H1 (cell line): Measurements from ENCODE around the gene ECI1. TPM values are rescaled to one million over a fixed set of nuclear protein-coding genes. Genes with fewer than 3 reads are reported as not detected.

Source experiments
- CTCF ChIA-PET: fragments of 300-600 bp; sonication (Branson Sonifier 250); formaldehyde crosslinking; loops from one replicate; lab custom pipeline; 2021; ENCODE audit not compliant: partially characterized antibody; lab: Charles Lee
- POLR2A ChIA-PET: fragments of 300-600 bp; sonication (Branson Sonifier 250); formaldehyde crosslinking; loops from one replicate; lab custom pipeline; 2021; ENCODE audit warnings: inconsistent platforms; ENCODE audit not compliant: partially characterized antibody; lab: Charles Lee
- DNase-seq, 2 experiments: peaks; one replicate each; pipeline versions ENCODE4 v3.0.0 to v3.0.0-alpha.2; 2010 to 2022; ENCODE audit warnings: low spot score in 2 of 2, low read depth in 1 of 2, mixed read lengths in 1 of 2
- FAIRE-seq: peaks from 2 replicates; lab custom pipeline; 2011; peaks lifted over from hg19 to GRCh38; lab: Jason Lieb, UNC
- H2AFZ ChIP-seq: 2 replicates; pipeline ENCODE4 v1.8.1; 2012; ENCODE audit warnings: low read length, inconsistent platforms
- H2AK5ac ChIP-seq: 2 replicates; pipeline ENCODE4 v1.6.1; 2013; ENCODE audit warnings: low read depth, low read length
- H2BK120ac ChIP-seq: replicated peaks from 2 replicates; pipeline ENCODE3; 2013; ENCODE audit warnings: low read depth, low read length, inconsistent platforms
- H2BK12ac ChIP-seq: 2 replicates; pipeline ENCODE4 v1.6.1; 2013; ENCODE audit warnings: low read depth, low read length
- H2BK15ac ChIP-seq: 2 replicates; pipeline ENCODE4 v1.6.1; 2013; ENCODE audit warnings: low read length
- H2BK20ac ChIP-seq: 2 replicates; pipeline ENCODE4 v1.6.1; 2013; ENCODE audit warnings: low read length
- H2BK5ac ChIP-seq: 2 replicates; pipeline ENCODE4 v1.6.1; 2013; ENCODE audit warnings: low read depth, low read length
- H3K14ac ChIP-seq: 2 replicates; pipeline ENCODE4 v1.6.1; 2013; ENCODE audit warnings: inconsistent platforms; ENCODE audit not compliant: insufficient read length
- H3K18ac ChIP-seq: 2 replicates; pipeline ENCODE4 v1.6.1; 2013; ENCODE audit warnings: low read length; ENCODE audit errors: extremely low read depth
- H3K23ac ChIP-seq: 2 replicates; pipeline ENCODE4 v1.6.1; 2013; ENCODE audit warnings: inconsistent platforms; ENCODE audit not compliant: insufficient read length
- H3K23me2 ChIP-seq: 2 replicates; pipeline ENCODE4 v1.6.1; 2013; ENCODE audit warnings: low read depth, low read length
- H3K27ac ChIP-seq: 2 replicates; pipeline ENCODE4 v1.6.1; 2011; ENCODE audit warnings: low read depth, low read length, inconsistent platforms
- H3K27me3 ChIP-seq, 4 experiments: replicated peaks in 1 of 4; 1 replicate in 1 of 4; 2 replicates in 3 of 4; pipeline versions ENCODE4 v1.6.1 to v1.8.1; 2011 to 2013; ENCODE audit warnings: low read length in 3 of 4, mild to moderate bottlenecking in 3 of 4, inconsistent platforms in 2 of 4, mixed read lengths in 2 of 4, moderate library complexity in 1 of 4; ENCODE audit not compliant: control insufficient read depth in 3 of 4, insufficient read depth in 3 of 4; ENCODE audit errors: extremely low read depth in 1 of 4
- H3K36me3 ChIP-seq, 4 experiments: 2 replicates each; pipeline versions ENCODE4 v1.6.1 to v1.8.1; 2011 to 2013; ENCODE audit warnings: mild to moderate bottlenecking in 4 of 4, low read length in 3 of 4, moderate library complexity in 2 of 4, control low read depth in 1 of 4, inconsistent platforms in 1 of 4; ENCODE audit not compliant: insufficient read depth in 4 of 4, control insufficient read depth in 2 of 4
- H3K4ac ChIP-seq: replicated peaks from 2 replicates; pipeline ENCODE3; 2013; ENCODE audit warnings: low read length, low read depth, mixed read lengths, inconsistent platforms; ENCODE audit not compliant: insufficient read length
- H3K4me1 ChIP-seq, 4 experiments: replicated peaks in 1 of 4; 1 replicate in 1 of 4; 2 replicates in 3 of 4; pipeline versions ENCODE4 v1.6.1 to v1.8.1; 2011 to 2013; ENCODE audit warnings: low read length in 3 of 4, inconsistent platforms in 2 of 4, mixed read lengths in 1 of 4; ENCODE audit not compliant: insufficient read depth in 4 of 4, control insufficient read depth in 3 of 4
- H3K4me2 ChIP-seq, 2 experiments: 2 replicates each; pipeline versions ENCODE4 v1.6.1 to v1.8.1; 2011 to 2013; ENCODE audit warnings: low read depth in 2 of 2, low read length in 2 of 2, control low read depth in 1 of 2, inconsistent platforms in 1 of 2, mild to moderate bottlenecking in 1 of 2; ENCODE audit not compliant: insufficient read depth in 1 of 2
- H3K4me3 ChIP-seq, 4 experiments: fragments of 200-600, 300-600 bp in 1 of 4; sonication (generic), shearing (Covaris generic), sonication (Bioruptor Twin) in 1 of 4; 2 replicates each; pipeline versions ENCODE4 v1.5.1 to v1.8.1; 2011 to 2016; ENCODE audit warnings: low read length in 4 of 4, low read depth in 3 of 4, control low read depth in 2 of 4, inconsistent platforms in 2 of 4, mild to moderate bottlenecking in 2 of 4, mixed read lengths in 1 of 4, moderate library complexity in 1 of 4; ENCODE audit not compliant: insufficient read depth in 2 of 4; ENCODE audit errors: extremely low read depth in 1 of 4
- H3K56ac ChIP-seq: replicated peaks from 2 replicates; pipeline ENCODE3; 2013; ENCODE audit warnings: low read depth, mild to moderate bottlenecking, mixed read lengths, low read length, inconsistent platforms; ENCODE audit not compliant: insufficient read length
- H3K79me1 ChIP-seq: 2 replicates; pipeline ENCODE4 v1.6.1; 2013; ENCODE audit warnings: low read depth, low read length, control low read depth
- H3K79me2 ChIP-seq, 2 experiments: 2 replicates each; pipeline versions ENCODE4 v1.6.1 to v1.8.1; 2012 to 2013; ENCODE audit warnings: low read length in 2 of 2, mild to moderate bottlenecking in 2 of 2, inconsistent platforms in 1 of 2; ENCODE audit not compliant: insufficient read depth in 2 of 2, control insufficient read depth in 1 of 2
- H3K9ac ChIP-seq, 4 experiments: replicated peaks in 1 of 4; 1 replicate in 1 of 4; 2 replicates in 3 of 4; pipeline versions ENCODE4 v1.6.1 to v1.8.1; 2011 to 2013; ENCODE audit warnings: low read depth in 3 of 4, low read length in 3 of 4, control low read depth in 2 of 4, mild to moderate bottlenecking in 2 of 4, moderate library complexity in 2 of 4, inconsistent platforms in 1 of 4; ENCODE audit errors: extremely low read depth in 1 of 4
- H3K9me3 ChIP-seq, 2 experiments: 2 replicates each; pipeline versions ENCODE4 v1.6.1 to v1.8.1; 2012 to 2013; ENCODE audit warnings: mild to moderate bottlenecking in 2 of 2, moderate library complexity in 2 of 2, control low read depth in 1 of 2, inconsistent platforms in 1 of 2, low read depth in 1 of 2, low read length in 1 of 2, mixed read lengths in 1 of 2; ENCODE audit not compliant: insufficient read depth in 2 of 2
- H4K20me1 ChIP-seq, 2 experiments: replicated peaks in 1 of 2; 2 replicates each; pipeline versions ENCODE3 to v1.8.1; 2011 to 2013; ENCODE audit warnings: inconsistent platforms in 2 of 2, low read length in 2 of 2, mild to moderate bottlenecking in 1 of 2; ENCODE audit not compliant: insufficient read depth in 2 of 2, control insufficient read depth in 1 of 2
- H4K5ac ChIP-seq: 2 replicates; pipeline ENCODE4 v1.6.1; 2013; ENCODE audit warnings: low read length, low read depth, mixed read lengths, inconsistent platforms; ENCODE audit not compliant: insufficient read length
- H4K8ac ChIP-seq: 2 replicates; pipeline ENCODE4 v1.8.0; 2013; ENCODE audit warnings: mild to moderate bottlenecking, moderate library complexity, low read length, inconsistent platforms; ENCODE audit not compliant: insufficient read depth; ENCODE audit errors: extremely low read depth
- H4K91ac ChIP-seq: replicated peaks from 2 replicates; pipeline ENCODE3; 2013; ENCODE audit warnings: low read length, mixed read lengths, inconsistent platforms; ENCODE audit not compliant: insufficient read length
- KDM1A ChIP-seq: fragments of 200-600, 300-600 bp; sonication (generic); IDR thresholded peaks from 2 replicates; pipeline ENCODE4 v1.7.1; 2016; ENCODE audit warnings: mild to moderate bottlenecking, low read length, borderline replicate concordance
- KDM5A ChIP-seq: fragments of 200-600 bp; IDR thresholded peaks from 2 replicates; pipeline ENCODE4 v1.7.1; 2012; ENCODE audit warnings: mild to moderate bottlenecking, low read length, inconsistent platforms, mixed read lengths
- RFX5 ChIP-seq: IDR thresholded peaks from 2 replicates; pipeline ENCODE4 v1.6.1; 2011; ENCODE audit warnings: low read depth, low read length, improper control_type of control experiment, borderline replicate concordance
- RXRA ChIP-seq: IDR thresholded peaks from 2 replicates; pipeline ENCODE4 v1.6.1; 2011; ENCODE audit warnings: low read depth, mild to moderate bottlenecking, low read length, moderate library complexity; ENCODE audit not compliant: insufficient read depth
- WGBS, 2 experiments: shearing (Covaris generic) in 1 of 2; methylation state at CpG; one replicate each; pipeline versions ENCODE4 v1.1.6 to v1.1.7; 2013 to 2015; ENCODE audit warnings: low lambda C conversion rate in 2 of 2, mixed read lengths in 2 of 2, inconsistent platforms in 1 of 2, low coverage in 1 of 2, missing lambda C conversion rate in 1 of 2; ENCODE audit not compliant: insufficient replicate concordance in 2 of 2, insufficient coverage in 1 of 2, insufficient read length in 1 of 2; ENCODE audit errors: extremely low coverage in 1 of 2, missing lambda C conversion rate in 1 of 2; 5-methylcytosine and 5-hydroxymethylcytosine counted together
- polyA plus RNA-seq, 7 experiments: library from polyadenylated mRNA; depleted of rRNA in 3 of 7; stranded (reverse) in 5 of 7; unstranded in 2 of 7; fragments of >200 nt in 5 of 7; fragments of 200-250 nt in 2 of 7; gene quantifications; 1 replicate in 5 of 7; 2 replicates in 1 of 7; 4 replicates in 1 of 7; pipeline versions ENCODE4 v1.2.1 to v1.2.3, GENCODE V29; 2011 to 2013; ENCODE audit warnings: missing spikeins in 2 of 7, mixed read lengths in 2 of 7
- total RNA-seq: library from RNA; stranded (reverse); fragmentation: NEBNext Ultra II Directional; extraction: Animal tissue kit (Norgen Biotek cat#: 25700); gene quantifications from 2 replicates; pipeline ENCODE4 v1.2.1, GENCODE V29; 2021
- TF ChIP-seq, protein P1 (sequence below): IDR thresholded peaks from 2 replicates; pipeline ENCODE4 v1.6.1; 2012; ENCODE audit warnings: low read length, inconsistent platforms
- TF ChIP-seq, protein P2 (sequence below): IDR thresholded peaks from 2 replicates; pipeline ENCODE4 v1.6.1; 2012; ENCODE audit warnings: inconsistent platforms

ECI1 gene
- total and polyA plus RNA-seq, 2 of the 8 experiments (the other 6 are each of a cell fraction or from before 2014, with no cell fraction given): 79.5 to 151 TPM

DNA sequence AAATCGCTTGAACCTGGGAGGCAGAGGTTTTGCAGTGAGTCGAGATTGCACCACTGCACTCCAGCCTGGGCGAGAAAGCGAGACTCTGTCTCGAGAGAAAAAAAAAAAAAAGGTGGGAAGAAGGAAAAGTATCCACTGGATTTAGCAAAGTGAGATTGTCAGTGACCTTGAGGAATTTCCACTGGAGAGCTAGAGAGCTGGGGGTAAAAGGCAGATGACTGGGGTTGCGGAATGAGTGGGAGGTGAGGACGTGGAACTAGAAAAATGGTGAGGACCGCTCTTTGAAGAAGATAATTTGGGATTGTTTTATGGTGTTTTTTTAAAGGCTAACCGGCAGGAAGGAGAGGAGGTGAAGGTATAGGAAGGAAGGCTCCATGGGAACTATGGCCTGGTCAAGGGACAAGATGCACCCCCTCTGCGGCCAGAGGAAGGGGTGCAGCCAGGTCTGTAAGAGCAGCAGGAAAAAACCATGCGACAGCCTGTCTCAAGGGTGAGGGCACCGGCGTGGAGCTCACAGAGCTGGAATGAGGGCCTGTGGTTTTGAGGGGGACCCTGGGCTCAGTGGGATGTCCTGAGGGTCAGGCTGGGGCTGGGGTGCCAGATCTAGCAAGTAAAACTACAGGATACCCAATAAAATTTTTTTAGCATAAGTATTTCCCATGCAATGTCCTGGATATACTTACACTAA is 46.8 kb downstream of the ECI1 start:
- Histone ChIP-seq H3K79me2 (peaks cover 0 to 7% of the 10 kb centered on the region in 2 experiments; a peak in 1 of 4 replicates), H4K20me1 (peaks cover 0 to 5% of the 10 kb centered on the region in 2 experiments), H3K4me1 (peaks cover 0 to 10% (median 7%) of the 10 kb centered on the region in 4 experiments; a peak in 6 of 7 replicates), H2AK5ac (no peak overlapping the region), H3K18ac (no peak overlapping the region), H3K9me3 (no peaks in the 10 kb centered on the region), H2BK120ac (no peak overlapping the region), H2BK15ac (no peak overlapping the region), H3K9ac (no peak overlapping the region), H3K4me2 (peak overlapping the region; percentile 87 to 91), H2BK20ac (no peak overlapping the region), H3K14ac (no peak overlapping the region), H3K36me3 (peaks cover 4 to 28% (median 12%) of the 10 kb centered on the region in 4 experiments; a peak in 6 of 8 replicates), H2AFZ (no peak overlapping the region), H4K91ac (no peak overlapping the region), H2BK12ac (no peak overlapping the region), H3K4me3 (peak overlapping the region; percentile 78 to 97 (median 92)), H3K56ac (no peak overlapping the region), H3K27me3 (peaks cover 0 to 2% (median 0%) of the 10 kb centered on the region in 4 experiments; a peak in 3 of 7 replicates), H3K23me2 (peaks cover 11% of the 10 kb centered on the region; the same call in 1 of the 2 replicates), H2BK5ac (no peak overlapping the region; the same call in none of the 2 replicates), H3K27ac (no peak overlapping the region), H4K5ac (no peak overlapping the region), H3K4ac (no peak overlapping the region), H3K79me1 (peaks cover 6% of the 10 kb centered on the region), H3K23ac (no peak overlapping the region), H4K8ac (peak overlapping the region; percentile 84)
- 84 to 100% methylated on average over 3 to 10 of the region's 13 CpGs for WGBS, 2 experiments
- CTCF ChIA-PET: interaction anchor here (0.8 to 2.7 kb wide), 3 partner anchors 10 to 49 kb away, joined by 3 to 23 read pairs (median 3); no protein-coding TSS in a partner anchor
- FAIRE-seq (no peak), DNase-seq (no peak)
- POLR2A ChIA-PET: interaction anchor here (0.6 to 15.1 kb wide), 12 partner anchors 8 to 297 kb away, joined by 3 to 156 read pairs (median 4); partner anchors contain the start of genes CASKIN1, DNASE1L2, E4F1 and ECI1
- TF ChIP-seq KDM5A (no peak), KDM1A (no peak), RFX5 (no peak), RXRA (no peak)
- TF ChIP-seq, protein P1, sequence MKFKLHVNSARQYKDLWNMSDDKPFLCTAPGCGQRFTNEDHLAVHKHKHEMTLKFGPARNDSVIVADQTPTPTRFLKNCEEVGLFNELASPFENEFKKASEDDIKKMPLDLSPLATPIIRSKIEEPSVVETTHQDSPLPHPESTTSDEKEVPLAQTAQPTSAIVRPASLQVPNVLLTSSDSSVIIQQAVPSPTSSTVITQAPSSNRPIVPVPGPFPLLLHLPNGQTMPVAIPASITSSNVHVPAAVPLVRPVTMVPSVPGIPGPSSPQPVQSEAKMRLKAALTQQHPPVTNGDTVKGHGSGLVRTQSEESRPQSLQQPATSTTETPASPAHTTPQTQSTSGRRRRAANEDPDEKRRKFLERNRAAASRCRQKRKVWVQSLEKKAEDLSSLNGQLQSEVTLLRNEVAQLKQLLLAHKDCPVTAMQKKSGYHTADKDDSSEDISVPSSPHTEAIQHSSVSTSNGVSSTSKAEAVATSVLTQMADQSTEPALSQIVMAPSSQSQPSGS: no peak
- TF ChIP-seq, protein P2, sequence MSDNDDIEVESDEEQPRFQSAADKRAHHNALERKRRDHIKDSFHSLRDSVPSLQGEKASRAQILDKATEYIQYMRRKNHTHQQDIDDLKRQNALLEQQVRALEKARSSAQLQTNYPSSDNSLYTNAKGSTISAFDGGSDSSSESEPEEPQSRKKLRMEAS: no peak
